K562 (cell line): ENCODE results near the gene P4HB. TPM values are rescaled to one million over a fixed set of nuclear protein-coding genes. Genes with fewer than 3 reads are reported as not detected.

Experiments
- ATAC-seq: fragments of 200-7000 bp; cut with Tn5 transposase; 3 replicates; pipeline ENCODE4 v1.9.1; 2020; ENCODE audit warnings: moderate library complexity
- BruUV-seq: library from RNA; stranded (reverse); fragments of 400-500 nt; replicated peaks from 2 replicates; lab custom pipeline; 2021; lab: Mats Ljungman, UMichigan
- CTCF ChIA-PET: fragments of 300-600 bp; formaldehyde crosslinking; extraction: SDS; loops from one replicate; lab custom pipeline; 2021; ENCODE audit warnings: low intra/inter-chr PET ratio; lab: Yijun Ruan, JAX
- POLR2A ChIA-PET: fragments of 300-600, 350-650 bp; sonication (Branson Sonifier 250); formaldehyde crosslinking; extraction: SDS; loops from one replicate; lab custom pipeline; 2021; ENCODE audit warnings: antibody characterized with exemption, inconsistent platforms; lab: Yijun Ruan, JAX
- DNase-seq, 4 experiments: peaks; one replicate each; pipeline versions ENCODE4 v3.0.0 to v3.0.0-alpha.2; 2011 to 2018; ENCODE audit warnings: low spot score in 3 of 4, mixed read lengths in 3 of 4; ENCODE audit errors: extremely low read depth in 1 of 4
- FAIRE-seq: peaks from 2 replicates; lab custom pipeline; 2011; peaks lifted over from hg19 to GRCh38; lab: Jason Lieb, UNC
- H2AFZ ChIP-seq: 2 replicates; pipeline ENCODE4 v1.6.0; 2011; ENCODE audit warnings: low read depth, low read length, control low read depth, inconsistent platforms
- H3K27ac ChIP-seq: fragments of 200-600 bp; 3 replicates; pipeline ENCODE4 v1.8.0; 2011; ENCODE audit warnings: low read depth, mild to moderate bottlenecking, control low read depth, inconsistent platforms, low read length, moderate library complexity, mixed read lengths; ENCODE audit errors: extremely low read depth
- H3K27me3 ChIP-seq, 2 experiments: fragments of 300-600 bp in 1 of 2; 2 replicates in 1 of 2; 3 replicates in 1 of 2; pipeline versions ENCODE4 v1.6.0 to v1.8.0; 2011; ENCODE audit warnings: inconsistent platforms in 2 of 2, low read length in 2 of 2, mild to moderate bottlenecking in 1 of 2, mixed read lengths in 1 of 2, moderate library complexity in 1 of 2; ENCODE audit not compliant: control insufficient read depth in 2 of 2, insufficient read depth in 2 of 2
- H3K36me3 ChIP-seq: fragments of 300-600 bp; 3 replicates; pipeline ENCODE4 v1.8.0; 2011; ENCODE audit warnings: mild to moderate bottlenecking, low read length, inconsistent platforms; ENCODE audit not compliant: control insufficient read depth, insufficient read depth
- H3K4me1 ChIP-seq, 2 experiments: fragments of 200-600 bp in 1 of 2; replicated peaks in 1 of 2; 2 replicates in 1 of 2; 3 replicates in 1 of 2; pipeline versions ENCODE4 v1.5.1 to v1.8.0; 2011; ENCODE audit warnings: inconsistent platforms in 2 of 2, low read length in 2 of 2, mild to moderate bottlenecking in 1 of 2, mixed read lengths in 1 of 2, moderate library complexity in 1 of 2; ENCODE audit not compliant: control insufficient read depth in 2 of 2, insufficient read depth in 2 of 2
- H3K4me2 ChIP-seq: 2 replicates; pipeline ENCODE4 v1.6.1; 2011; ENCODE audit warnings: low read length, control low read depth, inconsistent platforms, mixed read lengths; ENCODE audit not compliant: insufficient read depth
- H3K4me3 ChIP-seq: fragments of 200-600 bp; sonication (generic), shearing (Covaris generic); 2 replicates; pipeline ENCODE4 v1.5.1; 2016; ENCODE audit warnings: control low read depth, inconsistent platforms
- H3K79me2 ChIP-seq: fragments of 200-600 bp; 3 replicates; pipeline ENCODE4 v1.8.0; 2011; ENCODE audit warnings: low read length, inconsistent platforms; ENCODE audit not compliant: control insufficient read depth, insufficient read depth
- H3K9ac ChIP-seq, 2 experiments: 2 replicates each; pipeline versions ENCODE4 v1.6.0 to v1.6.1; 2011; ENCODE audit warnings: low read depth in 2 of 2, low read length in 2 of 2, control low read depth in 1 of 2, inconsistent platforms in 1 of 2, mild to moderate bottlenecking in 1 of 2, mixed read lengths in 1 of 2; ENCODE audit not compliant: insufficient read depth in 1 of 2
- H3K9me1 ChIP-seq: one replicate; pipeline ENCODE4 v1.6.0; 2011; ENCODE audit warnings: inconsistent platforms, mild to moderate bottlenecking, low read length, moderate library complexity; ENCODE audit not compliant: control insufficient read depth, insufficient read depth
- H3K9me3 ChIP-seq: replicated peaks from 2 replicates; pipeline ENCODE4 v1.5.1; 2011; ENCODE audit warnings: low read depth, low read length, inconsistent platforms; ENCODE audit not compliant: control insufficient read depth, insufficient read depth
- H4K20me1 ChIP-seq: replicated peaks from 2 replicates; pipeline ENCODE4 v1.6.1; 2011; ENCODE audit warnings: low read length, inconsistent platforms, mixed read lengths; ENCODE audit not compliant: control insufficient read depth, insufficient read depth
- KAT8 ChIP-seq: fragments of 450-650 bp; IDR thresholded peaks from 2 replicates; pipeline ENCODE4 v1.6.1; 2016; ENCODE audit warnings: low read depth, mild to moderate bottlenecking
- KLF1 ChIP-seq: fragments of 450-650 bp; IDR thresholded peaks from 2 replicates; pipeline ENCODE4 v1.6.1; 2016; ENCODE audit warnings: missing genetic modification characterization, missing compliant biosample characterization
- PTRF ChIP-seq: fragments of 450-650 bp; IDR thresholded peaks from 2 replicates; pipeline ENCODE4 v1.6.1; 2016; ENCODE audit warnings: mild to moderate bottlenecking, missing genetic modification characterization, missing compliant biosample characterization
- ZBTB7A ChIP-seq: IDR thresholded peaks from 2 replicates; pipeline ENCODE4 v1.6.1; 2011; ENCODE audit warnings: low read depth, mild to moderate bottlenecking, low read length, moderate library complexity, borderline replicate concordance; ENCODE audit not compliant: control insufficient read depth
- WGBS: fragments of 100-300 bp; shearing (Covaris generic); methylation state at CpG from one replicate; pipeline ENCODE4 v1.1.6; 2016; ENCODE audit warnings: low coverage, mixed read lengths; ENCODE audit not compliant: insufficient coverage; ENCODE audit errors: missing lambda C conversion rate; 5-methylcytosine and 5-hydroxymethylcytosine counted together
- in situ Hi-C: fragments of 300-500 bp; cut with MboI; formaldehyde crosslinking; loops from 4 replicates; pipeline ENCODE4 v1.15.0; 2018; ENCODE audit warnings: inconsistent platforms, mixed read lengths
- intact Hi-C: fragments of 100-400 bp; cut with micrococcal nuclease; formaldehyde crosslinking; loops from 2 replicates; pipeline ENCODE4 v1.14.2; 2022
- polyA plus RNA-seq, 8 experiments: library from polyadenylated mRNA; depleted of rRNA in 4 of 8; stranded (reverse) in 5 of 8; unstranded in 3 of 8; fragments of >200 nt; fragmentation: Nextera tagmentation in 2 of 8; fragmentation: Illumina TruSeq in 1 of 8; extraction: Ambion mirVana in 2 of 8; extraction: Trizol in 1 of 8; gene quantifications; 2 replicates each; pipeline versions ENCODE4 v1.2.1 to v1.2.3, GENCODE V29; 2011 to 2014; ENCODE audit warnings: inconsistent platforms in 1 of 8, missing spikeins in 1 of 8
- total RNA-seq, 7 experiments: library from RNA; depleted of rRNA in 6 of 7; stranded (reverse); fragments of >200 nt in 6 of 7; fragmentation: Illumina TruSeq in 2 of 7; extraction: Trizol in 2 of 7; gene quantifications; 2 replicates each; pipeline versions ENCODE4 v1.2.1 to v1.2.3, GENCODE V29; 2011 to 2021; ENCODE audit warnings: low replicate concordance in 1 of 7
- TF ChIP-seq, protein P1 (sequence below): fragments of 450-650 bp; IDR thresholded peaks from 2 replicates; pipeline ENCODE4 v1.6.1; 2016; ENCODE audit warnings: mild to moderate bottlenecking

Gene P4HB
- total and polyA plus RNA-seq, 9 of the 15 experiments (the other 6 are each of a cell fraction or from before 2014, with no cell fraction given): 4.4 to 645 (median 325) TPM

DNA sequence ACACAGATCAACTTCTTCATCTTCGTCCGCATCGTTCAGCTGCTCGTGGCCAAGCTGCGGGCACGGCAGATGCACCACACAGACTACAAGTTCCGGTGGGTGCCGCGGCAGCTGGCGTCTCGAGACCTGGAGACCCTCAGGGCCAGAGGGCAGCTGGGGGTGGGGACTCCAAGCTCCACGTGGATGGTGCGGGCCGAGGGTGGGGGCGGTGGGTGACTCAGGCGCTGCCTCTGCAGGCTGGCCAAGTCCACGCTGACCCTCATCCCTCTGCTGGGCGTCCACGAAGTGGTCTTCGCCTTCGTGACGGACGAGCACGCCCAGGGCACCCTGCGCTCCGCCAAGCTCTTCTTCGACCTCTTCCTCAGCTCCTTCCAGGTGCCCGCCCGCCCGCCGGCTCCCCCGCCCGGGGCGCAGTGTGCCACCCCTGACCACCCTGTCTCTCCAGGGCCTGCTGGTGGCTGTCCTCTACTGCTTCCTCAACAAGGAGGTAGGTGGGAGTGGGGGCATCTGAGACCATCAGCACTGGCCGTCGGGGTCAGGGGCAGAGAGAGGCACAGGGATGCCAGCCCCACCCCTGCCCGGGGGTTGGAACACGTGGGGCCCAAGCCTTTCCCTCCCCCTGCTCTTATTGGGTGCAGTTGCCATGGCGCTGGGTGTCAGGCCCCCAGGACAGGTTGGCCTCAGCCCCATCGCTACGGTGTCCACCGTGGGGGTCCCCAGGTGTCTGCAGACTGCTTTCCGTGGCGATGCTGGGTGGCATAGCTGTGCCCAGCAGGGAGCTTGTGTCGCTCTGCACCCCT is 47.6 kb downstream of the P4HB start:
- H3K9me3 ChIP-seq: no peaks in the 10 kb centered on the region
- no peak overlapping the region for H3K4me3 ChIP-seq
- H3K9me1 ChIP-seq: peaks cover 2% of the 10 kb centered on the region
- no peaks in the 10 kb centered on the region for H3K79me2 ChIP-seq
- CTCF ChIA-PET: no interaction called here
- 23% methylated on average over 30 of the region's 45 CpGs for WGBS
- no peaks in the 10 kb centered on the region for H3K36me3 ChIP-seq
- TF ChIP-seq PTRF (tag) (no peak), KLF1 (no peak), KAT8 (no peak), ZBTB7A (0 out of 2 replicates have a peak, but pooled peaks have one; percentile 13)
- TF ChIP-seq, protein P1, sequence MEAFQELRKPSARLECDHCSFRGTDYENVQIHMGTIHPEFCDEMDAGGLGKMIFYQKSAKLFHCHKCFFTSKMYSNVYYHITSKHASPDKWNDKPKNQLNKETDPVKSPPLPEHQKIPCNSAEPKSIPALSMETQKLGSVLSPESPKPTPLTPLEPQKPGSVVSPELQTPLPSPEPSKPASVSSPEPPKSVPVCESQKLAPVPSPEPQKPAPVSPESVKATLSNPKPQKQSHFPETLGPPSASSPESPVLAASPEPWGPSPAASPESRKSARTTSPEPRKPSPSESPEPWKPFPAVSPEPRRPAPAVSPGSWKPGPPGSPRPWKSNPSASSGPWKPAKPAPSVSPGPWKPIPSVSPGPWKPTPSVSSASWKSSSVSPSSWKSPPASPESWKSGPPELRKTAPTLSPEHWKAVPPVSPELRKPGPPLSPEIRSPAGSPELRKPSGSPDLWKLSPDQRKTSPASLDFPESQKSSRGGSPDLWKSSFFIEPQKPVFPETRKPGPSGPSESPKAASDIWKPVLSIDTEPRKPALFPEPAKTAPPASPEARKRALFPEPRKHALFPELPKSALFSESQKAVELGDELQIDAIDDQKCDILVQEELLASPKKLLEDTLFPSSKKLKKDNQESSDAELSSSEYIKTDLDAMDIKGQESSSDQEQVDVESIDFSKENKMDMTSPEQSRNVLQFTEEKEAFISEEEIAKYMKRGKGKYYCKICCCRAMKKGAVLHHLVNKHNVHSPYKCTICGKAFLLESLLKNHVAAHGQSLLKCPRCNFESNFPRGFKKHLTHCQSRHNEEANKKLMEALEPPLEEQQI: no peak
- intact Hi-C loops (no loop called here), in situ Hi-C loops (no loop called here)
- no peak overlapping the region for H3K4me2 ChIP-seq
- H3K4me1 ChIP-seq: peaks cover 4 to 79% of the 10 kb centered on the region in 2 experiments; a peak in 4 of 5 replicates
- H4K20me1 ChIP-seq: peaks cover 8% of the 10 kb centered on the region
- POLR2A ChIA-PET: no interaction called here
- BruUV-seq: no TSS peak
- ATAC-seq: no peak
- H3K27ac ChIP-seq: no peak overlapping the region
- no peak for FAIRE-seq
- H3K27me3 ChIP-seq: peaks cover 9 to 46% of the 10 kb centered on the region in 2 experiments; a peak in 4 of 5 replicates
- no peak for DNase-seq
- H3K9ac ChIP-seq: no peak overlapping the region
- H2AFZ ChIP-seq: no peak overlapping the region
